H1 (cell line): ENCODE measurements around the gene SLC2A10. TPM values are rescaled to one million over a fixed set of nuclear protein-coding genes. Genes with fewer than 3 reads are reported as not detected.

Experiments
- CTCF ChIA-PET: fragments of 300-600 bp; sonication (Branson Sonifier 250); formaldehyde crosslinking; loops from one replicate; lab custom pipeline; 2021; ENCODE audit not compliant: partially characterized antibody; lab: Charles Lee
- POLR2A ChIA-PET: fragments of 300-600 bp; sonication (Branson Sonifier 250); formaldehyde crosslinking; loops from one replicate; lab custom pipeline; 2021; ENCODE audit warnings: inconsistent platforms; ENCODE audit not compliant: partially characterized antibody; lab: Charles Lee
- DNase-seq, 2 experiments: peaks; one replicate each; pipeline versions ENCODE4 v3.0.0 to v3.0.0-alpha.2; 2010 to 2022; ENCODE audit warnings: low spot score in 2 of 2, low read depth in 1 of 2, mixed read lengths in 1 of 2
- FAIRE-seq: peaks from 2 replicates; lab custom pipeline; 2011; peaks lifted over from hg19 to GRCh38; lab: Jason Lieb, UNC
- H2AFZ ChIP-seq: 2 replicates; pipeline ENCODE4 v1.8.1; 2012; ENCODE audit warnings: low read length, inconsistent platforms
- H2AK5ac ChIP-seq: 2 replicates; pipeline ENCODE4 v1.6.1; 2013; ENCODE audit warnings: low read depth, low read length
- H2BK120ac ChIP-seq: replicated peaks from 2 replicates; pipeline ENCODE3; 2013; ENCODE audit warnings: low read depth, low read length, inconsistent platforms
- H2BK12ac ChIP-seq: 2 replicates; pipeline ENCODE4 v1.6.1; 2013; ENCODE audit warnings: low read depth, low read length
- H2BK15ac ChIP-seq: 2 replicates; pipeline ENCODE4 v1.6.1; 2013; ENCODE audit warnings: low read length
- H2BK20ac ChIP-seq: 2 replicates; pipeline ENCODE4 v1.6.1; 2013; ENCODE audit warnings: low read length
- H2BK5ac ChIP-seq: 2 replicates; pipeline ENCODE4 v1.6.1; 2013; ENCODE audit warnings: low read depth, low read length
- H3K14ac ChIP-seq: 2 replicates; pipeline ENCODE4 v1.6.1; 2013; ENCODE audit warnings: inconsistent platforms; ENCODE audit not compliant: insufficient read length
- H3K18ac ChIP-seq: 2 replicates; pipeline ENCODE4 v1.6.1; 2013; ENCODE audit warnings: low read length; ENCODE audit errors: extremely low read depth
- H3K23ac ChIP-seq: 2 replicates; pipeline ENCODE4 v1.6.1; 2013; ENCODE audit warnings: inconsistent platforms; ENCODE audit not compliant: insufficient read length
- H3K23me2 ChIP-seq: 2 replicates; pipeline ENCODE4 v1.6.1; 2013; ENCODE audit warnings: low read depth, low read length
- H3K27ac ChIP-seq: 2 replicates; pipeline ENCODE4 v1.6.1; 2011; ENCODE audit warnings: low read depth, low read length, inconsistent platforms
- H3K27me3 ChIP-seq, 4 experiments: replicated peaks in 1 of 4; 1 replicate in 1 of 4; 2 replicates in 3 of 4; pipeline versions ENCODE4 v1.6.1 to v1.8.1; 2011 to 2013; ENCODE audit warnings: low read length in 3 of 4, mild to moderate bottlenecking in 3 of 4, inconsistent platforms in 2 of 4, mixed read lengths in 2 of 4, moderate library complexity in 1 of 4; ENCODE audit not compliant: control insufficient read depth in 3 of 4, insufficient read depth in 3 of 4; ENCODE audit errors: extremely low read depth in 1 of 4
- H3K36me3 ChIP-seq, 4 experiments: 2 replicates each; pipeline versions ENCODE4 v1.6.1 to v1.8.1; 2011 to 2013; ENCODE audit warnings: mild to moderate bottlenecking in 4 of 4, low read length in 3 of 4, moderate library complexity in 2 of 4, control low read depth in 1 of 4, inconsistent platforms in 1 of 4; ENCODE audit not compliant: insufficient read depth in 4 of 4, control insufficient read depth in 2 of 4
- H3K4ac ChIP-seq: replicated peaks from 2 replicates; pipeline ENCODE3; 2013; ENCODE audit warnings: low read length, low read depth, mixed read lengths, inconsistent platforms; ENCODE audit not compliant: insufficient read length
- H3K4me1 ChIP-seq, 4 experiments: replicated peaks in 1 of 4; 1 replicate in 1 of 4; 2 replicates in 3 of 4; pipeline versions ENCODE4 v1.6.1 to v1.8.1; 2011 to 2013; ENCODE audit warnings: low read length in 3 of 4, inconsistent platforms in 2 of 4, mixed read lengths in 1 of 4; ENCODE audit not compliant: insufficient read depth in 4 of 4, control insufficient read depth in 3 of 4
- H3K4me2 ChIP-seq, 2 experiments: 2 replicates each; pipeline versions ENCODE4 v1.6.1 to v1.8.1; 2011 to 2013; ENCODE audit warnings: low read depth in 2 of 2, low read length in 2 of 2, control low read depth in 1 of 2, inconsistent platforms in 1 of 2, mild to moderate bottlenecking in 1 of 2; ENCODE audit not compliant: insufficient read depth in 1 of 2
- H3K4me3 ChIP-seq, 4 experiments: fragments of 200-600, 300-600 bp in 1 of 4; sonication (generic), shearing (Covaris generic), sonication (Bioruptor Twin) in 1 of 4; 2 replicates each; pipeline versions ENCODE4 v1.5.1 to v1.8.1; 2011 to 2016; ENCODE audit warnings: low read length in 4 of 4, low read depth in 3 of 4, control low read depth in 2 of 4, inconsistent platforms in 2 of 4, mild to moderate bottlenecking in 2 of 4, mixed read lengths in 1 of 4, moderate library complexity in 1 of 4; ENCODE audit not compliant: insufficient read depth in 2 of 4; ENCODE audit errors: extremely low read depth in 1 of 4
- H3K56ac ChIP-seq: replicated peaks from 2 replicates; pipeline ENCODE3; 2013; ENCODE audit warnings: low read depth, mild to moderate bottlenecking, mixed read lengths, low read length, inconsistent platforms; ENCODE audit not compliant: insufficient read length
- H3K79me1 ChIP-seq: 2 replicates; pipeline ENCODE4 v1.6.1; 2013; ENCODE audit warnings: low read depth, low read length, control low read depth
- H3K79me2 ChIP-seq, 2 experiments: 2 replicates each; pipeline versions ENCODE4 v1.6.1 to v1.8.1; 2012 to 2013; ENCODE audit warnings: low read length in 2 of 2, mild to moderate bottlenecking in 2 of 2, inconsistent platforms in 1 of 2; ENCODE audit not compliant: insufficient read depth in 2 of 2, control insufficient read depth in 1 of 2
- H3K9ac ChIP-seq, 4 experiments: replicated peaks in 1 of 4; 1 replicate in 1 of 4; 2 replicates in 3 of 4; pipeline versions ENCODE4 v1.6.1 to v1.8.1; 2011 to 2013; ENCODE audit warnings: low read depth in 3 of 4, low read length in 3 of 4, control low read depth in 2 of 4, mild to moderate bottlenecking in 2 of 4, moderate library complexity in 2 of 4, inconsistent platforms in 1 of 4; ENCODE audit errors: extremely low read depth in 1 of 4
- H3K9me3 ChIP-seq, 2 experiments: 2 replicates each; pipeline versions ENCODE4 v1.6.1 to v1.8.1; 2012 to 2013; ENCODE audit warnings: mild to moderate bottlenecking in 2 of 2, moderate library complexity in 2 of 2, control low read depth in 1 of 2, inconsistent platforms in 1 of 2, low read depth in 1 of 2, low read length in 1 of 2, mixed read lengths in 1 of 2; ENCODE audit not compliant: insufficient read depth in 2 of 2
- H4K20me1 ChIP-seq, 2 experiments: replicated peaks in 1 of 2; 2 replicates each; pipeline versions ENCODE3 to v1.8.1; 2011 to 2013; ENCODE audit warnings: inconsistent platforms in 2 of 2, low read length in 2 of 2, mild to moderate bottlenecking in 1 of 2; ENCODE audit not compliant: insufficient read depth in 2 of 2, control insufficient read depth in 1 of 2
- H4K5ac ChIP-seq: 2 replicates; pipeline ENCODE4 v1.6.1; 2013; ENCODE audit warnings: low read length, low read depth, mixed read lengths, inconsistent platforms; ENCODE audit not compliant: insufficient read length
- H4K8ac ChIP-seq: 2 replicates; pipeline ENCODE4 v1.8.0; 2013; ENCODE audit warnings: mild to moderate bottlenecking, moderate library complexity, low read length, inconsistent platforms; ENCODE audit not compliant: insufficient read depth; ENCODE audit errors: extremely low read depth
- H4K91ac ChIP-seq: replicated peaks from 2 replicates; pipeline ENCODE3; 2013; ENCODE audit warnings: low read length, mixed read lengths, inconsistent platforms; ENCODE audit not compliant: insufficient read length
- BACH1 ChIP-seq: IDR thresholded peaks from 2 replicates; pipeline ENCODE4 v1.6.1; 2012; ENCODE audit warnings: low read length, improper control_type of control experiment
- CBX5 ChIP-seq: fragments of 300-800, 300-1000 bp; sonication (generic); IDR thresholded peaks from 2 replicates; pipeline ENCODE4 v1.7.1; 2016; ENCODE audit warnings: antibody characterized with exemption, low read length, low read depth
- CHD1 ChIP-seq: IDR thresholded peaks from 2 replicates; pipeline ENCODE4 v1.6.1; 2012; ENCODE audit warnings: low read depth, low read length, improper control_type of control experiment
- EGR1 ChIP-seq: IDR thresholded peaks from 2 replicates; pipeline ENCODE4 v1.6.1; 2011; ENCODE audit warnings: low read depth, low read length, borderline replicate concordance
- JUND ChIP-seq: IDR thresholded peaks from 2 replicates; pipeline ENCODE4 v1.6.1; 2011; ENCODE audit warnings: mild to moderate bottlenecking, improper control_type of control experiment, low read length
- POLR2A ChIP-seq, 2 experiments: IDR thresholded peaks; 1 replicate in 1 of 2; 2 replicates in 1 of 2; pipeline ENCODE4 v1.6.1; 2011; ENCODE audit warnings: low read depth in 2 of 2, low read length in 2 of 2, mild to moderate bottlenecking in 2 of 2; ENCODE audit errors: control extremely low read depth in 1 of 2
- POU5F1 ChIP-seq: IDR thresholded peaks from 2 replicates; pipeline ENCODE4 v1.6.1; 2011; ENCODE audit warnings: low read depth, mild to moderate bottlenecking, low read length, moderate library complexity
- RXRA ChIP-seq: IDR thresholded peaks from 2 replicates; pipeline ENCODE4 v1.6.1; 2011; ENCODE audit warnings: low read depth, mild to moderate bottlenecking, low read length, moderate library complexity; ENCODE audit not compliant: insufficient read depth
- SIN3A ChIP-seq, 2 experiments: IDR thresholded peaks in 1 of 2; conservative IDR thresholded peaks in 1 of 2; 2 replicates each; pipeline ENCODE4 v1.6.1; 2011 to 2012; ENCODE audit warnings: low read length in 2 of 2, improper control_type of control experiment in 1 of 2, low read depth in 1 of 2, mild to moderate bottlenecking in 1 of 2
- SIRT6 ChIP-seq: IDR thresholded peaks from one replicate; pipeline ENCODE4 v1.7.1; 2012; ENCODE audit warnings: low read length, inconsistent platforms
- SP2 ChIP-seq: IDR thresholded peaks from 2 replicates; pipeline ENCODE4 v1.6.1; 2012; ENCODE audit warnings: mild to moderate bottlenecking, low read length, inconsistent platforms
- SP4 ChIP-seq: IDR thresholded peaks from 2 replicates; pipeline ENCODE4 v1.6.1; 2012; ENCODE audit warnings: low read length, inconsistent platforms
- SUZ12 ChIP-seq: fragments of 200-600 bp; sonication (generic); IDR thresholded peaks from 2 replicates; pipeline ENCODE4 v1.6.1; 2012; ENCODE audit warnings: mild to moderate bottlenecking, inconsistent platforms, low read length, moderate library complexity, mixed read lengths
- YY1 ChIP-seq: IDR thresholded peaks from 2 replicates; pipeline ENCODE4 v1.6.1; 2011; ENCODE audit warnings: low read depth, mild to moderate bottlenecking, low read length
- ZNF274 ChIP-seq: IDR thresholded peaks from 2 replicates; pipeline ENCODE4 v1.7.0; 2012; ENCODE audit warnings: low read length, borderline replicate concordance; ENCODE audit errors: extremely low read depth
- WGBS, 2 experiments: shearing (Covaris generic) in 1 of 2; methylation state at CpG; one replicate each; pipeline versions ENCODE4 v1.1.6 to v1.1.7; 2013 to 2015; ENCODE audit warnings: low lambda C conversion rate in 2 of 2, mixed read lengths in 2 of 2, inconsistent platforms in 1 of 2, low coverage in 1 of 2, missing lambda C conversion rate in 1 of 2; ENCODE audit not compliant: insufficient replicate concordance in 2 of 2, insufficient coverage in 1 of 2, insufficient read length in 1 of 2; ENCODE audit errors: extremely low coverage in 1 of 2, missing lambda C conversion rate in 1 of 2; 5-methylcytosine and 5-hydroxymethylcytosine counted together
- polyA plus RNA-seq, 7 experiments: library from polyadenylated mRNA; depleted of rRNA in 3 of 7; stranded (reverse) in 5 of 7; unstranded in 2 of 7; fragments of >200 nt in 5 of 7; fragments of 200-250 nt in 2 of 7; gene quantifications; 1 replicate in 5 of 7; 2 replicates in 1 of 7; 4 replicates in 1 of 7; pipeline versions ENCODE4 v1.2.1 to v1.2.3, GENCODE V29; 2011 to 2013; ENCODE audit warnings: missing spikeins in 2 of 7, mixed read lengths in 2 of 7
- total RNA-seq: library from RNA; stranded (reverse); fragmentation: NEBNext Ultra II Directional; extraction: Animal tissue kit (Norgen Biotek cat#: 25700); gene quantifications from 2 replicates; pipeline ENCODE4 v1.2.1, GENCODE V29; 2021

The SLC2A10 gene
- total and polyA plus RNA-seq, 2 of the 8 experiments (the other 6 are each of a cell fraction or from before 2014, with no cell fraction given), result 9.0 to 9.7 TPM

GRCh38 chr20:46741924-46742668 is 32.6 kb downstream of the SLC2A10 start:
- CTCF ChIA-PET, result interaction anchor here (0.6 to 2.2 kb wide), 4 partner anchors 10 to 68 kb away, joined by 3 to 4 read pairs (median 3); no protein-coding TSS in a partner anchor
- Histone ChIP-seq H2AK5ac (no peak overlapping the region), H3K9me3 (no peaks in the 10 kb centered on the region; a peak in 1 of 4 replicates), H3K79me1 (no peaks in the 10 kb centered on the region), H4K8ac (no peak overlapping the region), H3K27ac (no peak overlapping the region), H3K23me2 (no peaks in the 10 kb centered on the region; the same call in 1 of the 2 replicates), H2AFZ (no peak overlapping the region), H3K4me1 (peaks cover 0 to 4% (median 0%) of the 10 kb centered on the region in 4 experiments; a peak in 2 of 7 replicates), H3K23ac (no peak overlapping the region), H4K91ac (no peak overlapping the region), H3K79me2 (no peaks in the 10 kb centered on the region), H2BK15ac (no peak overlapping the region), H3K4me2 (no peak overlapping the region), H3K9ac (no peak overlapping the region), H2BK12ac (no peak overlapping the region), H3K27me3 (no peaks in the 10 kb centered on the region), H3K18ac (no peak overlapping the region), H4K20me1 (no peaks in the 10 kb centered on the region), H2BK20ac (no peak overlapping the region), H2BK120ac (no peak overlapping the region), H3K36me3 (no peaks in the 10 kb centered on the region), H3K4me3 (no peak overlapping the region), H3K4ac (no peak overlapping the region), H3K14ac (no peak overlapping the region), H3K56ac (no peak overlapping the region), H4K5ac (no peak overlapping the region), H2BK5ac (no peak overlapping the region)
- no peak for FAIRE-seq
- WGBS, 2 experiments, result 85% methylated on average over 8 of the region's 8 CpGs; no CpG with 5 or more reads in 1 of the 2 experiments
- DNase-seq, result no peak
- POLR2A ChIA-PET, result no interaction called here
- TF ChIP-seq ZNF274 (no peak), POLR2A (IDR thresholded peaks at IDR 0.05; ENCODE audit: control extremely low read depth in 1 of 2, low read depth in 2 of 2, low read length in 2 of 2) (no peak), SIN3A (conservative IDR thresholded peaks at IDR 0.05 in 1 of 2, IDR thresholded peaks at IDR 0.05 in 1 of 2; ENCODE audit: low read depth in 1 of 2, low read length in 2 of 2) (no peak), YY1 (no peak), CHD1 (no peak), BACH1 (no peak), JUND (no peak), CBX5 (no peak), POU5F1 (no peak), RXRA (no peak), SP2 (no peak), SP4 (no peak), SIRT6 (no peak), SUZ12 (no peak), EGR1 (no peak)
